ENCODE results near the gene TMEM140.

DNA sequence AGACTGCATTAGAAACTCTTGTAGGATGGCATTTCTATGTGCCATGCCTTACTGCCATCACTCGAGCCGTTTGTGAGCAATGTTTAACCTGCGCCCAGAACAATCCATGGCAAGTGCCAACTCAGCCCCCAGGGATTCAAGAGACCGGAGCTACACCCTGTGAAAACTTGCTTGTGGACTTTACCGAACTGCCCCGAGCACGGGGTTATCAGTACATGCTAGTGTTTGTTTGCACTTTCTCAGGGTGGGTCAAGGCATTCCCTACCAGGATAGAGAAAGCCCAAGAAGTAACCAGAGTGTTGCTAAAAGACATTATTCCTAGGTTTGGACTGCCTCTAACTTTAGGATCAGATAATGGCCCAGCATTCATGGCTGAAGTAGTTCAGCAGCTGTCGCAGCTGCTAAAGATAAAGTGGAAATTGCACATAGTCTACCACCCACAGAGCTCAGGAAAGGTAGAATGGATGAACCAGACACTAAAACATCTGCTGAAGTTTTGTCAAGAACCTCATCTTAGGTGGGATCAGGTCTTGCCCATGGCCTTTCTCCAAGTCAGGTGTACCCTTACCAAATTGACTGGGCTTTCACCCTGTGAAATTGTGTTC lies 31.6 kb downstream of the TMEM140 start:
- TF ChIP-seq CTCF (IDR thresholded peaks at IDR 0.05) (no peak), POLR2A (IDR thresholded peaks at IDR 0.05) (no peak), POLR2AphosphoS5 (IDR thresholded peaks at IDR 0.05) (no peak), EP300 (IDR thresholded peaks at IDR 0.05) (no peak)

Measured in gastroesophageal sphincter (tissue), 3 donors.